Upper lobe of left lung (tissue), 6 donors: ENCODE results near the gene ATP6V1B1. TPM values are rescaled to one million over a fixed set of nuclear protein-coding genes. Genes with fewer than 3 reads are reported as not detected.

Experiments
- ATAC-seq, 2 donors: fragments of 200-7000 bp; cut with Tn5 transposase; one replicate each; pipeline ENCODE4 v1.9.1; 2022; ENCODE audit warnings: mild to moderate bottlenecking in 2 of 2, moderate library complexity in 2 of 2; ENCODE audit not compliant: low FRiP score in 2 of 2
- DNase-seq, 2 donors: peaks; one replicate each; pipeline ENCODE4 v3.0.0-alpha.2; 2019 to 2020
- H3K27ac ChIP-seq, 4 donors: fragments of 200-600 bp; sonication (generic); one replicate each; pipeline ENCODE4 v1.5.1; 2016 to 2019
- H3K27me3 ChIP-seq, 4 donors: fragments of 200-600 bp; sonication (generic); one replicate each; pipeline ENCODE4 v1.5.1; 2017 to 2019
- H3K36me3 ChIP-seq, 4 donors: fragments of 200-600 bp; sonication (generic); one replicate each; pipeline ENCODE4 v1.5.1; 2016 to 2019
- H3K4me1 ChIP-seq, 4 donors: fragments of 200-600 bp; sonication (generic); one replicate each; pipeline ENCODE4 v1.5.1; 2018 to 2019
- H3K4me3 ChIP-seq, 4 donors: fragments of 200-600 bp; sonication (generic); one replicate each; pipeline ENCODE4 v1.5.1; 2017 to 2019; ENCODE audit warnings: mild to moderate bottlenecking in 2 of 4, moderate library complexity in 1 of 4
- H3K9me3 ChIP-seq, 4 donors: fragments of 200-600 bp; sonication (generic); one replicate each; pipeline ENCODE4 v1.5.1; 2018 to 2019
- CTCF ChIP-seq, 6 experiments: fragments of 450-650 bp in 4 of 6; fragments of 200-600 bp in 2 of 6; sonication (generic) in 2 of 6; IDR thresholded peaks; one replicate each; pipeline ENCODE4 v1.5.1; 2016 to 2019; ENCODE audit warnings: antibody characterized with exemption in 6 of 6
- EP300 ChIP-seq, 4 donors: sonication (generic); formaldehyde crosslinking; IDR thresholded peaks; one replicate each; pipeline ENCODE4 v1.5.1; 2017; ENCODE audit warnings: antibody characterized with exemption in 4 of 4, control low read depth in 2 of 4
- POLR2A ChIP-seq, 4 donors: fragments of 450-650 bp; IDR thresholded peaks; one replicate each; pipeline ENCODE4 v1.5.1; 2016 to 2017; ENCODE audit warnings: antibody characterized with exemption in 4 of 4, mild to moderate bottlenecking in 2 of 4
- POLR2AphosphoS5 ChIP-seq, 2 donors: sonication (generic); formaldehyde crosslinking; IDR thresholded peaks; one replicate each; pipeline ENCODE4 v1.5.1; 2017; ENCODE audit warnings: antibody characterized with exemption in 2 of 2
- WGBS, 2 donors: methylation state at CpG; one replicate each; pipeline ENCODE4 v1.1.5; 2017 to 2018; 5-methylcytosine and 5-hydroxymethylcytosine counted together
- total RNA-seq, 6 donors: library from RNA; depleted of rRNA in 4 of 6; stranded (reverse); fragments of >200 nt in 4 of 6; gene quantifications; one replicate each; pipeline versions ENCODE4 v1.1.0 to v1.2.1, GENCODE V29; 2016 to 2021
- donor health status: DM: no; HTN: no; CAD: no; lungs with moderate emphysema.
- donor health status: DM: no; HTN: yes; CAD: no; lungs with severe emphysema.

Gene ATP6V1B1
- total RNA-seq, 6 donors from 2014 or later, result 1.6 to 23.0 (median 3.2) TPM; not detected in 1

GRCh38 chr2:70987386-70987785, 51.7 kb downstream of the ATP6V1B1 start:
- peaks cover 3 to 69% (median 58%) of the 10 kb centered on the region in 4 donors for H3K36me3 ChIP-seq
- H3K4me1 ChIP-seq, result peaks cover 0 to 22% (median 5%) of the 10 kb centered on the region in 4 donors
- ATAC-seq (no peak), DNase-seq (no peak)
- H3K9me3 ChIP-seq, result no peaks in the 10 kb centered on the region
- H3K27me3 ChIP-seq, result no peaks in the 10 kb centered on the region
- H3K27ac ChIP-seq, result no peak overlapping the region
- WGBS, 2 donors, result 79 to 88% methylated on average over 1 of the region's 1 CpG
- TF ChIP-seq POLR2AphosphoS5 (IDR thresholded peaks at IDR 0.05) (no peak), EP300 (IDR thresholded peaks at IDR 0.05) (no peak), POLR2A (IDR thresholded peaks at IDR 0.05) (no peak), CTCF (IDR thresholded peaks at IDR 0.05) (no peak)
- H3K4me3 ChIP-seq, result no peak overlapping the region

- TF ChIP-seq POLR2AphosphoS5 (IDR thresholded peaks at IDR 0.05), result no peak
- no peak for TF ChIP-seq POLR2A (IDR thresholded peaks at IDR 0.05)
- no peak for TF ChIP-seq CTCF (IDR thresholded peaks at IDR 0.05)
- no peak for TF ChIP-seq EP300 (IDR thresholded peaks at IDR 0.05)
- 47 to 69% methylated on average over 1 to 4 of the region's 4 CpGs for WGBS, 2 donors
- no peak for ATAC-seq
- DNase-seq, result peak in 1 of 2 donors; percentile 30
- H3K4me3 ChIP-seq, result no peak overlapping the region
- H3K36me3 ChIP-seq, result peaks cover 3 to 69% (median 58%) of the 10 kb centered on the region in 4 donors
- H3K9me3 ChIP-seq, result no peaks in the 10 kb centered on the region
- H3K27me3 ChIP-seq, result no peaks in the 10 kb centered on the region
- H3K4me1 ChIP-seq, result peaks cover 5 to 29% (median 12%) of the 10 kb centered on the region in 4 donors
- H3K27ac ChIP-seq, result no peak overlapping the region
Measured at GRCh38 chr2:70988151-70988550, 52.5 kb downstream of the ATP6V1B1 start.

GRCh38 chr2:70988726-70989648, 53.3 kb downstream of the ATP6V1B1 start:
- Histone ChIP-seq H3K9me3 (no peaks in the 10 kb centered on the region), H3K27me3 (no peaks in the 10 kb centered on the region), H3K36me3 (peaks cover 3 to 66% (median 58%) of the 10 kb centered on the region in 4 donors), H3K27ac (no peak overlapping the region), H3K4me1 (peaks cover 13 to 38% (median 20%) of the 10 kb centered on the region in 4 donors), H3K4me3 (no peak overlapping the region)
- TF ChIP-seq EP300 (IDR thresholded peaks at IDR 0.05) (no peak), POLR2AphosphoS5 (IDR thresholded peaks at IDR 0.05) (no peak), CTCF (IDR thresholded peaks at IDR 0.05) (no peak), POLR2A (IDR thresholded peaks at IDR 0.05) (no peak)
- peak in 1 of 2 donors; percentile 5 for DNase-seq
- WGBS, 2 donors, result 91 to 96% methylated on average over 16 of the region's 16 CpGs
- ATAC-seq, result no peak

GRCh38 chr2:70990216-70990615, 54.5 kb downstream of the ATP6V1B1 start:
- no peak overlapping the region for H3K27ac ChIP-seq
- peaks cover 3 to 66% (median 58%) of the 10 kb centered on the region in 4 donors for H3K36me3 ChIP-seq
- TF ChIP-seq POLR2A (IDR thresholded peaks at IDR 0.05), result no peak
- no peak for TF ChIP-seq CTCF (IDR thresholded peaks at IDR 0.05)
- no peak for TF ChIP-seq POLR2AphosphoS5 (IDR thresholded peaks at IDR 0.05)
- no peak for TF ChIP-seq EP300 (IDR thresholded peaks at IDR 0.05)
- H3K9me3 ChIP-seq, result no peaks in the 10 kb centered on the region
- H3K4me1 ChIP-seq, result peaks cover 14 to 32% (median 19%) of the 10 kb centered on the region in 4 donors
- 70 to 90% methylated on average over 5 of the region's 5 CpGs for WGBS, 2 donors
- H3K4me3 ChIP-seq, result no peak overlapping the region
- no peaks in the 10 kb centered on the region for H3K27me3 ChIP-seq
- ATAC-seq (no peak), DNase-seq (no peak)
